Measurements from ENCODE around the gene POLA1.

- TF ChIP-seq SUZ12 (IDR thresholded peaks at IDR 0.05; ENCODE audit: extremely low read depth, insufficient read depth, insufficient read length) = no peak
- no peak for TF ChIP-seq ZNF274 (IDR thresholded peaks at IDR 0.05; ENCODE audit: low read depth, low read length)
These were observed 1.4 kb upstream of the POLA1 start for GRCh38 chrX:24692305-24692704.

All from NT2/D1 (cell line).